HL-60 (cell line): ENCODE measurements around the gene KATNAL2.
"Not testable (repeated sequence)": the region's sequence is repeated elsewhere in the genome, so short reads cannot be mapped to it uniquely, and the experiment has no call there.

ENCODE experiments used
- GABPA ChIP-seq: IDR thresholded peaks from 2 replicates; pipeline ENCODE4 v1.6.1; 2012; ENCODE audit warnings: low read depth
- POLR2AphosphoS5 ChIP-seq: IDR thresholded peaks from 2 replicates; pipeline ENCODE4 v1.6.1; 2012; ENCODE audit warnings: low read depth
- SPI1 ChIP-seq: IDR thresholded peaks from 2 replicates; pipeline ENCODE4 v1.6.1; 2012; ENCODE audit warnings: low read depth, mild to moderate bottlenecking, borderline replicate concordance
- TF ChIP-seq, protein P1 (sequence below): IDR thresholded peaks from one replicate; pipeline ENCODE4 v1.5.1; 2011; ENCODE audit warnings: low read length, control low read depth, inconsistent platforms; ENCODE audit not compliant: insufficient read depth
- TF ChIP-seq, protein P2 (sequence below): IDR thresholded peaks from 2 replicates; pipeline ENCODE4 v1.6.1; 2012; ENCODE audit warnings: low read depth; ENCODE audit not compliant: insufficient replicate concordance

- TF ChIP-seq, protein P1, sequence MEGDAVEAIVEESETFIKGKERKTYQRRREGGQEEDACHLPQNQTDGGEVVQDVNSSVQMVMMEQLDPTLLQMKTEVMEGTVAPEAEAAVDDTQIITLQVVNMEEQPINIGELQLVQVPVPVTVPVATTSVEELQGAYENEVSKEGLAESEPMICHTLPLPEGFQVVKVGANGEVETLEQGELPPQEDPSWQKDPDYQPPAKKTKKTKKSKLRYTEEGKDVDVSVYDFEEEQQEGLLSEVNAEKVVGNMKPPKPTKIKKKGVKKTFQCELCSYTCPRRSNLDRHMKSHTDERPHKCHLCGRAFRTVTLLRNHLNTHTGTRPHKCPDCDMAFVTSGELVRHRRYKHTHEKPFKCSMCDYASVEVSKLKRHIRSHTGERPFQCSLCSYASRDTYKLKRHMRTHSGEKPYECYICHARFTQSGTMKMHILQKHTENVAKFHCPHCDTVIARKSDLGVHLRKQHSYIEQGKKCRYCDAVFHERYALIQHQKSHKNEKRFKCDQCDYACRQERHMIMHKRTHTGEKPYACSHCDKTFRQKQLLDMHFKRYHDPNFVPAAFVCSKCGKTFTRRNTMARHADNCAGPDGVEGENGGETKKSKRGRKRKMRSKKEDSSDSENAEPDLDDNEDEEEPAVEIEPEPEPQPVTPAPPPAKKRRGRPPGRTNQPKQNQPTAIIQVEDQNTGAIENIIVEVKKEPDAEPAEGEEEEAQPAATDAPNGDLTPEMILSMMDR = not testable (repeated sequence)
- not testable (repeated sequence) for TF ChIP-seq POLR2AphosphoS5, SPI1, GABPA
- TF ChIP-seq, protein P2, sequence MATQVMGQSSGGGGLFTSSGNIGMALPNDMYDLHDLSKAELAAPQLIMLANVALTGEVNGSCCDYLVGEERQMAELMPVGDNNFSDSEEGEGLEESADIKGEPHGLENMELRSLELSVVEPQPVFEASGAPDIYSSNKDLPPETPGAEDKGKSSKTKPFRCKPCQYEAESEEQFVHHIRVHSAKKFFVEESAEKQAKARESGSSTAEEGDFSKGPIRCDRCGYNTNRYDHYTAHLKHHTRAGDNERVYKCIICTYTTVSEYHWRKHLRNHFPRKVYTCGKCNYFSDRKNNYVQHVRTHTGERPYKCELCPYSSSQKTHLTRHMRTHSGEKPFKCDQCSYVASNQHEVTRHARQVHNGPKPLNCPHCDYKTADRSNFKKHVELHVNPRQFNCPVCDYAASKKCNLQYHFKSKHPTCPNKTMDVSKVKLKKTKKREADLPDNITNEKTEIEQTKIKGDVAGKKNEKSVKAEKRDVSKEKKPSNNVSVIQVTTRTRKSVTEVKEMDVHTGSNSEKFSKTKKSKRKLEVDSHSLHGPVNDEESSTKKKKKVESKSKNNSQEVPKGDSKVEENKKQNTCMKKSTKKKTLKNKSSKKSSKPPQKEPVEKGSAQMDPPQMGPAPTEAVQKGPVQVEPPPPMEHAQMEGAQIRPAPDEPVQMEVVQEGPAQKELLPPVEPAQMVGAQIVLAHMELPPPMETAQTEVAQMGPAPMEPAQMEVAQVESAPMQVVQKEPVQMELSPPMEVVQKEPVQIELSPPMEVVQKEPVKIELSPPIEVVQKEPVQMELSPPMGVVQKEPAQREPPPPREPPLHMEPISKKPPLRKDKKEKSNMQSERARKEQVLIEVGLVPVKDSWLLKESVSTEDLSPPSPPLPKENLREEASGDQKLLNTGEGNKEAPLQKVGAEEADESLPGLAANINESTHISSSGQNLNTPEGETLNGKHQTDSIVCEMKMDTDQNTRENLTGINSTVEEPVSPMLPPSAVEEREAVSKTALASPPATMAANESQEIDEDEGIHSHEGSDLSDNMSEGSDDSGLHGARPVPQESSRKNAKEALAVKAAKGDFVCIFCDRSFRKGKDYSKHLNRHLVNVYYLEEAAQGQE = not testable (repeated sequence)
Measured at GRCh38 chr18:47028738-47029137, 111.3 kb downstream of the KATNAL2 start.
